ENCODE data around the gene RIPOR3.

GRCh38 chr20:50613438-50614169 lies 77.7 kb downstream of the RIPOR3 start:
- no peak for TF ChIP-seq POLR2A (IDR thresholded peaks at IDR 0.05)
- no peak for TF ChIP-seq CTCF (IDR thresholded peaks at IDR 0.05)
